Measurements from ENCODE around the gene PCNX2.

The PCNX2 gene

GRCh38 chr1:233256789-233257188, 38.7 kb downstream of the PCNX2 start:
- DNase-seq = no peak

GRCh38 chr1:233256191-233256590, 39.3 kb downstream of the PCNX2 start:
- no peak for DNase-seq

GRCh38 chr1:233255145-233255544, 40.4 kb downstream of the PCNX2 start:
- DNase-seq = no peak

- DNase-seq = no peak
Measured at GRCh38 chr1:233253832-233254331, 41.6 kb downstream of the PCNX2 start.

GRCh38 chr1:233253231-233253831, 42.2 kb downstream of the PCNX2 start:
- DNase-seq = no peak

GRCh38 chr1:233252441-233252840, 43.1 kb downstream of the PCNX2 start:
- DNase-seq = no peak

- DNase-seq = no peak
Measured at GRCh38 chr1:233251201-233251720, 44.3 kb downstream of the PCNX2 start.

GRCh38 chr1:233248014-233248413, 47.5 kb downstream of the PCNX2 start:
- no peak for DNase-seq

DNA sequence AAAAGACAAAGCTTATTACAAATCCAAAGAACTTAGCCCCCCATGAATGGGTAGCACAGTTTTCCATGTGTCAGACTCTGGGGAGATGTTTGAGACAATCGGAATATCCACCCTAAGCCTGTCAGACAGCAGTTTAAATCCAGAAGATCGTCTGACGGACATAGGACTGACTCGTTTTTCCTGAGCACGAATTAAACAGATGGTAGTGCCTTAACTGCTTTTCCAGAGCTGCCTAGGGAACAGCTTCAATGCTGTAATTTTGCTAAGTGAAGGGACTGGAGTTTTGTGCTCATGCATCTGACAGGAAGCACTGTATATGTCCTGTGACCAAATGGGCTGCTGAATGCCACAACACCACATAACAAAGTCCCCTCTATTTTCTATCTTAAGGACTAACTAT, 48.6 kb downstream of the PCNX2 start:
- DNase-seq = no peak

GRCh38 chr1:233245191-233245765, 50.2 kb downstream of the PCNX2 start:
- no peak for DNase-seq

DNA sequence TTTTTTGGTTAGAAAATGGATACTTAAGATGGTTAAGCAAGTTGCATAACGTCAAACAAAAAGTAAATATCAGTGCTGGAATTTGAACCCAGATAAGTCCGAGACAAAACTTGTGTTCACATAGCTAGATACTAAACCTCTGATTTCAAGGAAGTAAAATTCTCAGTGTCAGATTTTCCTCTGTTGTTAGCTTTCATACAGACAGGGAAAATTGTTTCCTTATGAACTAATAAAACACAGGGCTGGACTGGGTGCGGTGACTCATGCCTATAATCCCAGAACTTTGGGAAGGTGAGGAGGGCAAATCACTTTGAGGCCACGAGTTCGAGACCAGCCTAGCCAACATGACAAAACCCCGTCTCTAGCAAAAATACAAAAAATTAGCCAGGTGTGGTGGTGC, 51.3 kb downstream of the PCNX2 start:
- DNase-seq = no peak

GRCh38 chr1:233242827-233243483, 52.6 kb downstream of the PCNX2 start:
- no peak for DNase-seq

- no peak for DNase-seq
Measured at GRCh38 chr1:233241759-233242158, 53.8 kb downstream of the PCNX2 start.

DNA sequence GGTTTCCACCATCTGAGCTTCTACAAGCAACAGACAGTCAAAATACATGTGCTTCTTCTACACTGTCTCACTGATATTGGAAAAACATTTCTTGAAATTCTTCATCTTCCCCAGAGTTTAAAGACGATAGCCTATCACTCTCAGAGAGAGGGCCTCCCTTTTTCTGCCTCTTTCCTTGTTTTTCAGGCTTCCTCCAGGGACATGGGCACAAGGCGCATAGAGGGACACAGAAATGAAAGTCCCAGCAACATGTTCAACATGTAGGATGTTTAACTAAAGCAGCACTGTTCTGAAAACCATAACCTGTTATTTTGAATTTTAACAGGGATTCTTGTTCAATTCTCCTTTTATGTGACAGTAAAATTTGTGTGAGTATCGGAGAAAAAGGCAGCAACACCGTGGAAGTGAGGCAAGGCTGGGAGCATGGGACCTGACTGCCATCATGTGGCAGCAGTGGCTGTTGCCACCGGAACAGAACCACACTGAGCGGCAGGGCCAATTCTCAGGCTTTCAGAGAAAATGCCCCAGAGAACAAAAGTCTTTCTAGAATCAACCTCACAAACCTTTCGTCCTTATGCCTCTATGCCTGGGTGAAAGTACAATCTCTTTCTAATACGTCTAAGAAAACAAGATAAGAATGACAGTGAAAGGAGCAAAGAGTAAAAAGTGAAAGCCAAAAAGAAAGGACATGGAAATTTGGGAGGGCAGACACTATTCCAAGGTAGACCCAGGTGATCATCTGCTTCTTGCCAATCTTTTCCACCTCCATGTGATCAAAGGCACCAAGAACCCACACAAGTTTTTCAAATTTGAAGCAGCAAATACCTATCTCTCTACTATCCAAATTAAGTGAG, 54.5 kb downstream of the PCNX2 start:
- DNase-seq = no peak

DNA sequence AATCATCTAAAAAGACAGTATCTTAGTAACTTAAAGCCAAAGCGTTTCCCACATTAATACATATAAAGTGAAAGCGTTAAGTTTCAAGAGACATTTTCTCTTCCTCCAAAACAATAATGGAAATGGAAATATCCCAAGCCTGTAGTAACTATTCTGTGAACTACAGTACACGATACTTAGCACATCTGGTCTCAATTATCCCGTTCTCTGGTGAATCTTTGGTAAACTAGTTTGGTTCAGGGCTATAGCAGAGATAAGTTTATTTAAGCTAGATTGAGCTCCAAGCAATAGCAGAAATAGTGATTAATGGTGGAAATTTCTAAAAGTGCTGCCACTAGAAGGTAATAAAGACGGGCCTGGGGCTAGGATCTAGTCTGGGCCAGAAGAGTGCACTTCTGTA, 55.2 kb downstream of the PCNX2 start:
- no peak for DNase-seq

DNA sequence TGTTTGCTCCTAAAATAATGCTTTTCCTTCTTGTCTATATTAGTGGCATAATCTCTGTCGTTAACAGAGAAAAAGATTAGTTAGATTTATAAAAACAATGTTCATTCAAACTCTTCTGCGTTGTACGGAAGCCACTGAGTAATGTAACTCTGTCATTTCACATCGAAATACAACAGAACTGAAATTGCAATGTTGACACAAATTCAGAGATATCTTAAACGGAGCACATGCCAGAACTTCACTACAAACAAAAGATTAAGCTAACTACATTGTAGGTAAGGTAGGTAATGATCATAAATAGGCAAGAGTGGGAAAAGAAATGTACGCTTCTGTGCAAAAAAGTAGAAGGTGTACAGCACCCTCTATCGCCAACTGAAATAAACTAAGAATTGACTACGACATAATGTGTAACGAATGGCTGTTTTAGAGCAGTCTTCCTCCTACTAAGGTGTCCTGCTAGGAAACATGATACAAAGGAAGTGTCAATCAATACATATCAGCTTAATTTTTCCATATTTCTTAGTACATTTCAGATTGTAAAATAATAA, 56.6 kb downstream of the PCNX2 start:
- DNase-seq = no peak

- DNase-seq = no peak
Measured at GRCh38 chr1:233237647-233238046, 57.9 kb downstream of the PCNX2 start.

DNA sequence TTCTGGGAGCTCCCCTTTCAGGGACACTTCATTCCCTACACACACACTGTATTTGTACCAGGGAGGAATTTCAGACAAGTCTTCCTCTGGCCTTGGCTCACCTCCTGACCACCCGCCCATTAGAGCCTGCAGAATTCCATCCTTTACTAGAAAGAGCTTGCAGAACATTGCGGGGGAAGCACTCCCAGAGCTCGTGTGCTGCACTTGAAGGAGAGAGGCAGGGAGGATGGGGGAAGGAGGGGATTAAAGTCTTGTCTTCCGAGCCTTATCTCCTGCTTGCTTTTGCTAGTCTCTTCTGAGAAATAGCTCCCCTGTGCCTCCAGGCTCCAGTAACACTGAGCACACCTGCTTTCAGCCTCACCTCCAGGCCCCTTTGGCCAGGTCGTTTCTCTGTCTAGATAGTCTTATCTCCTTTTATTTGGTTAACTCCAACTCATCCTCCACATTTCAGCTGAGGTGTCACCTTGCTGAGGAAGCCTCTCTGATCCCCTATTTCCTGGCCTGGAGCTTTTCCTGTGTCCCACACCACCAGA, 62.0 kb downstream of the PCNX2 start:
- no peak for DNase-seq

- no peak for DNase-seq
Measured at GRCh38 chr1:233230011-233230410, 65.5 kb downstream of the PCNX2 start.

- no peak for DNase-seq
Measured at GRCh38 chr1:233229288-233229687, 66.2 kb downstream of the PCNX2 start.

GRCh38 chr1:233227930-233228465, 67.5 kb downstream of the PCNX2 start:
- DNase-seq = no peak

DNA sequence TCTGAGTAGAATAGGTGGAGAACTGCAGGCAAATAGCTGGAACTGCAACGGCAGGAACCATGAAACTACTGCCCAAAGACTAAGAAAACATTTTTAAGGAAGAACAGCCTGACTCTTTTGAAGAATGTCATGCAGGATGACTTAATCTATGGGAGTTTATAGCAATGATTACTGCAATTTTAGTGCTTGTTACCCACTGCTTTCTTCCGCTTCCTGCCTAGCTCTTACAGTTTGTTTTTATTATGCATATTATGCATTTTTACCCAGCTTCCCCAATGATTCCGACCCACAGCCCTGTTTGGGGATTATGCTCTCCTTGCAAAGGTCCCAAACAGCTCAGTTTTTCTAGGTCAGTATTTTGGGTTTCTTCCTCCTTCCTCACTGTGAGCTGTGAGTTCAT, 71.2 kb downstream of the PCNX2 start:
- DNase-seq = no peak
